ENCODE measurements around the gene COA3. TPM values are rescaled to one million over a fixed set of nuclear protein-coding genes. Genes with fewer than 3 reads are reported as not detected.
A peak's percentile ranks its signal among the peaks of the same experiment; 100 is the strongest.
"Not testable (repeated sequence)": the region's sequence is repeated elsewhere in the genome, so short reads cannot be mapped to it uniquely, and the experiment has no call there.

Gene COA3
- total RNA-seq, 4 donors from 2014 or later = 76.4 to 101 (median 94.8) TPM

DNA sequence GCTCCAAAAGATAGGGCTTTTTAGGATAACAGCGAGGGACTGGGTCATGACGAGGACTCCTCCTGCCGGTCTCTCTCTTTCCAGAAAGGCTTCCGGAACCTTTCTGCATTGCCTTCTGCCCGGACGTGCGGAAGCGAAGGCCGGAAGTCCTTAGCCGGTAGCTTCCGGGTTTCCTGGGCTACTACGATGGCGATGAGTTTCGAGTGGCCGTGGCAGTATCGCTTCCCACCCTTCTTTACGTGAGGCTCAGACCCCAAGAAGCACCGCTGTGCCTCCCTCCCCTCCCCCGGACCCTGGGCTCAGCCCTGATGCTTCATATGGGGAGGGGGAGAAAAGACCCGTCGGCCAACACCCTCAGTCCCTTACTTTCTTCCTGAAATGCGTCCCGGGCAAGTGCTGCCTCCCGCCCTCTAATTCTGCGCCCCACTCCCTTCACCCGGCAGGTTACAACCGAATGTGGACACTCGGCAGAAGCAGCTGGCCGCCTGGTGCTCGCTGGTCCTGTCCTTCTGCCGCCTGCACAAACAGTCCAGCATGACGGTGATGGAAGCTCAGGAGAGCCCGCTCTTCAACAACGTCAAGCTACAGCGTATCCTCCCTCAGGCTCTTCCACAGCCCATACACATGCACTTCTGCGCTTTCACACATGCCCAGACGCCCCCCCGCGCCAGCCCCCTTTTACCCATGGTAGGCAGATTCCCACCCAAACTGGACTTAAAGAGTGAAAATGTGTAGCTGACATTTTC is 25.0 kb downstream of the COA3 start, which contains the start of gene VPS25:
Gene VPS25, plus strand, starts transcription at position 160 of the 746 bp plus-strand sequence. Its CDS starts 27 bp downstream, at position 187.
- H3K4me1 ChIP-seq = peaks cover 8 to 37% (median 10%) of the 10 kb centered on the region in 3 donors
- H3K27ac ChIP-seq = peak within 1 kb of the TSS; percentile 86 to 94 (median 93)
- WGBS, 2 donors = 0 to 3% methylated on average over 23 to 31 of the region's 39 CpGs
- DNase-seq = no peak
- TF ChIP-seq POLR2A (IDR thresholded peaks at IDR 0.05) = peak in 2 of 4 donors; percentile 37 to 63
- TF ChIP-seq, protein P1, sequence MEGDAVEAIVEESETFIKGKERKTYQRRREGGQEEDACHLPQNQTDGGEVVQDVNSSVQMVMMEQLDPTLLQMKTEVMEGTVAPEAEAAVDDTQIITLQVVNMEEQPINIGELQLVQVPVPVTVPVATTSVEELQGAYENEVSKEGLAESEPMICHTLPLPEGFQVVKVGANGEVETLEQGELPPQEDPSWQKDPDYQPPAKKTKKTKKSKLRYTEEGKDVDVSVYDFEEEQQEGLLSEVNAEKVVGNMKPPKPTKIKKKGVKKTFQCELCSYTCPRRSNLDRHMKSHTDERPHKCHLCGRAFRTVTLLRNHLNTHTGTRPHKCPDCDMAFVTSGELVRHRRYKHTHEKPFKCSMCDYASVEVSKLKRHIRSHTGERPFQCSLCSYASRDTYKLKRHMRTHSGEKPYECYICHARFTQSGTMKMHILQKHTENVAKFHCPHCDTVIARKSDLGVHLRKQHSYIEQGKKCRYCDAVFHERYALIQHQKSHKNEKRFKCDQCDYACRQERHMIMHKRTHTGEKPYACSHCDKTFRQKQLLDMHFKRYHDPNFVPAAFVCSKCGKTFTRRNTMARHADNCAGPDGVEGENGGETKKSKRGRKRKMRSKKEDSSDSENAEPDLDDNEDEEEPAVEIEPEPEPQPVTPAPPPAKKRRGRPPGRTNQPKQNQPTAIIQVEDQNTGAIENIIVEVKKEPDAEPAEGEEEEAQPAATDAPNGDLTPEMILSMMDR (IDR thresholded peaks at IDR 0.05) = peak in 3 of 6 experiments; percentile 4 to 16 (median 10)
- no peaks in the 10 kb centered on the region for H3K9me3 ChIP-seq
- peak within 1 kb of the TSS; percentile 64 to 98 (median 86) for H3K4me3 ChIP-seq
- no peaks in the 10 kb centered on the region for H3K27me3 ChIP-seq
- H3K36me3 ChIP-seq = peaks cover 6 to 37% (median 20%) of the 10 kb centered on the region in 3 donors
- intact Hi-C loops (cut with DNase I) = no loop called here

DNA sequence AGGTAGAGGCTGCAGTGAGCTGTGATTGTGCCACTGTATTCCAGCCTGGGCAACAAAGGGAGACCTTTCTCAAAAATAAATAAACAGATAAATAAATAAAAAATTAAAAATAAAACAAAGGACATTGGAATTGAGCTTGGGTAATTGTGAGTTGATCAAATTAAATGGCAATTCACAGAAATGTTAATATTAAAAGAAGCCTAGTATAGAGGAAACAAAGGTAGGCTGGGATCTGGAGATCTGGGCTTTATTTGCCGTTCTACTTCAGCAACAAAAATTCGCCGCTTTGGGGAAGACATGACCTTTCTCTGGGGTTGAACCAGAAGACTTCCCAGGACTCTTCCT is 25.6 kb downstream of the COA3 start:
- peaks cover 8 to 32% (median 10%) of the 10 kb centered on the region in 3 donors for H3K4me1 ChIP-seq
- peak overlapping the region; percentile 64 to 98 (median 86) for H3K4me3 ChIP-seq
- TF ChIP-seq, protein P1 (IDR thresholded peaks at IDR 0.05) = no peak
- no peak for TF ChIP-seq POLR2A (IDR thresholded peaks at IDR 0.05)
- peaks cover 6 to 32% (median 14%) of the 10 kb centered on the region in 3 donors for H3K36me3 ChIP-seq
- intact Hi-C loops (cut with DNase I) = no loop called here
- no peaks in the 10 kb centered on the region for H3K27me3 ChIP-seq
- DNase-seq = no peak
- WGBS, 2 donors = 3 to 7% methylated on average over 3 of the region's 3 CpGs
- no peaks in the 10 kb centered on the region for H3K9me3 ChIP-seq
- H3K27ac ChIP-seq = peak overlapping the region; percentile 86 to 94 (median 93)

DNA sequence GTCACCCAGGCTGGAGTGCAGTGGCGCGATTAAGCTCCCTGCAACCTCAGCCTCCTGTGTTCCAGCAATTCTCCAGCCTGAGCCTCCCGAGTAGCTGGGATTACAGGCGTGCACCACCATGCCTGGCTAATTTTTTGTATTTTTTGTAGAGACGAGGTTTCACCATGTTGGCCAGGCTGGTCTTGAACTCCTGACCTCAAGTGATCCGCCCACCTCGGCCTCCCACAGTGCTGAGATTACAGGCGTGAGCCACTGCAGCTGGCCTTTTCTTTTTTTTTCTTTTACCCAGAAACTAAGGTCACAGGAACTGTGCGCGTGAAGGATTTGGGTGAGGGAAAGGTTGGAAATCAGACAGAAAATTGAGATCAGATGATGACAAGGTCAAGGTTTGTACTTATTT is 28.5 kb downstream of the COA3 start:
- intact Hi-C loops (cut with DNase I) = not testable (repeated sequence)

DNA sequence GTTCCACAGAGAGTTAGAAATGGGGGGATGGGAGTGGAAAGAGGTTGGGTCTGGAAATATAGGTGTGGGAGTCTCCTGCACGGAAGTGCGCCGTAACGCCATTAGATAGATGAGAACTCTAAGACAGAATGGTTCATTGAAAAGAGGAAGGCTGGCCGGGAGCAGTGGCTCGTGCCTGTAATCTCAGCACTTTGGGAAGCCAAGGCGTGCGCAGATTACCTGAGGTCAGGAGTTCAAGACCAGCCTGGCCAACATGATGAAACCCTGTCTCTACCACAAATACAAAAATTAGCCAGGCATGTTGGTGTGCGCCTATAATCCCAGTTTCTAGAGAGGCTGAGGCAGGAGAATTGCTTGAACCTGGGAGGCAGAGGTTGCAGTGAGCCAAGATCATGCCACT is 30.5 kb downstream of the COA3 start:
- H3K4me1 ChIP-seq; H3K9me3 ChIP-seq; DNase-seq; H3K36me3 ChIP-seq; H3K27ac ChIP-seq; intact Hi-C loops (cut with DNase I); H3K4me3 ChIP-seq: not testable (repeated sequence)
- 62 to 68% methylated on average over 8 to 9 of the region's 9 CpGs for WGBS, 2 donors
- peaks cover 0 to 14% (median 0%) of the 10 kb centered on the region in 4 donors for H3K27me3 ChIP-seq

More for the DNA sequence above, 28.5 kb downstream of the COA3 start:
- not testable (repeated sequence) for H3K9me3 ChIP-seq, DNase-seq, H3K27ac ChIP-seq, H3K36me3 ChIP-seq, H3K4me3 ChIP-seq
- 71 to 75% methylated on average over 10 of the region's 10 CpGs for WGBS, 2 donors
- Histone ChIP-seq H3K27me3 (peaks cover 0 to 10% (median 0%) of the 10 kb centered on the region in 4 donors), H3K4me1 (peaks cover 8 to 21% (median 10%) of the 10 kb centered on the region in 3 donors)

DNA sequence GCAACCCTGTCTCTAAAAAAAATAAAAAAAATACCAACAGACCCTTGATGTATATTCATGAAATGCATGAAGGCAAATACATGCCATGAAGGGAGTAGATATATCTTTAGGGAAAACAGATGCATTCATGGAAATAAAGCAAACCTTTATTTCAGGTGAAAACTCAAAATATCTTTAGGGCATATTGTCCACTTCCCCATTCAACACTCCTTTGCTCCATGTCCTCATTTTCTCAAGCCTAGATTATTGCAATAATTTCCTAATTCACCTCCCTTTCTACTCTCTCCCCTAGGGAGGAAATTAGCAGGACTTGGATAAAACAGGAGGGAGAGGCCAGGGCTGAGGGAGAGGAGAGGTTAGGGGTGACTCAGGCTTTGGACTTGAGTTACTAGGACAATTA is 31.0 kb downstream of the COA3 start:
- Histone ChIP-seq H3K4me3 (no peak overlapping the region), H3K36me3 (no peaks in the 10 kb centered on the region), H3K27me3 (peaks cover 0 to 18% (median 0%) of the 10 kb centered on the region in 4 donors), H3K27ac (no peak overlapping the region), H3K4me1 (peaks cover 0 to 9% (median 0%) of the 10 kb centered on the region in 3 donors), H3K9me3 (no peaks in the 10 kb centered on the region)
- no peak for TF ChIP-seq POLR2A (IDR thresholded peaks at IDR 0.05)
- TF ChIP-seq, protein P1 (IDR thresholded peaks at IDR 0.05) = no peak
- intact Hi-C loops (cut with DNase I) = no loop called here
- no peak for DNase-seq

DNA sequence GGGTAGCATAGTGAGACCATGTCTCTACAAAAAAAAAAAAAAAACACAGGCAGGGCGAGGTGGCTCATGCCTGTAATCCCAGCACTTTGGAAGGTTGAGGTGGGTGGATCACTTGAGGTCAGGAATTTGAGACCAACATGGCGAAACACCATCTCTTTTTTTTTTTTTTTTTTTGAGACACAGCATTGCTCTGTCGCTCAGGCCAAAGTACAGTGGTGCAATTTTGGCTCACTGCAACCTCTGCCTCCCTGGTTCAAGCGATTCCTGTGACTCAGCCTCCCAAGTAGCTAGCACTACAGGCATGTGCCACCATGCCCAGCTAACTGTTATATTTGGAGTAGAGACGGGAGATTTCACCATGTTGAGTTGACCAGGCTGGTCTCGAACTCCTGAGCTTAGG is 32.4 kb downstream of the COA3 start:
- 55 to 73% methylated on average over 5 of the region's 6 CpGs for WGBS, 2 donors
- Histone ChIP-seq H3K4me3 (no peak overlapping the region), H3K27ac (no peak overlapping the region), H3K27me3 (peaks cover 0 to 32% (median 0%) of the 10 kb centered on the region in 4 donors), H3K9me3 (no peaks in the 10 kb centered on the region), H3K36me3 (no peaks in the 10 kb centered on the region), H3K4me1 (peaks cover 5 to 20% (median 8%) of the 10 kb centered on the region in 3 donors)
- intact Hi-C loops (cut with DNase I) = no loop called here
- no peak for DNase-seq
- no peak for TF ChIP-seq POLR2A (IDR thresholded peaks at IDR 0.05)
- TF ChIP-seq, protein P1 (IDR thresholded peaks at IDR 0.05) = no peak

Data from esophagus squamous epithelium (tissue), 5 donors.